Measurements from ENCODE around the gene TLNRD1. TPM values are rescaled to one million over a fixed set of nuclear protein-coding genes. Genes with fewer than 3 reads are reported as not detected.

The TLNRD1 gene
- total RNA-seq, 4 donors from 2014 or later: 15.4 to 25.6 (median 19.5) TPM

Small RNAs within 50 kb of the gene (small RNA-seq; reads per million reads assigned to genes)
- gene MIR4514: 0 reads per million in 2 donors

Other genes starting within 250 kb of the TLNRD1 start
- gene CEMIP, start 221.6 kb upstream of the TLNRD1 start, total RNA-seq: under 1 TPM in 3 of 4 donors, not detected in 1; 0.27 to 0.83 (median 0.57) TPM
- 10 to 100 TPM; 20.3 to 48.7 (median 27.1) TPM for gene MESD, start 11.1 kb upstream of the TLNRD1 start, total RNA-seq
- gene CFAP161, start 133.3 kb downstream of the TLNRD1 start, total RNA-seq: 1 to 10 TPM in 1 of 4 donors, not detected in 3; 6.6 TPM
- gene IL16, start 196.0 kb downstream of the TLNRD1 start, total RNA-seq: 100 to 1,000 TPM in 1 of 4 donors, 10 to 100 TPM in 1, 1 to 10 TPM in 2; 6.3 to 115 (median 11.6) TPM